ENCODE data around the gene UTS2R. TPM values are rescaled to one million over a fixed set of nuclear protein-coding genes. Genes with fewer than 3 reads are reported as not detected.

Gene UTS2R
- not detected for total RNA-seq
- not detected for polyA plus RNA-seq (2013, experiment 1 of 2)
- 0.15 TPM for polyA plus RNA-seq (2013, experiment 2 of 2)
- total RNA-seq = 0 to 0.24 (median 0) reads per million in 172 experiments

DNA sequence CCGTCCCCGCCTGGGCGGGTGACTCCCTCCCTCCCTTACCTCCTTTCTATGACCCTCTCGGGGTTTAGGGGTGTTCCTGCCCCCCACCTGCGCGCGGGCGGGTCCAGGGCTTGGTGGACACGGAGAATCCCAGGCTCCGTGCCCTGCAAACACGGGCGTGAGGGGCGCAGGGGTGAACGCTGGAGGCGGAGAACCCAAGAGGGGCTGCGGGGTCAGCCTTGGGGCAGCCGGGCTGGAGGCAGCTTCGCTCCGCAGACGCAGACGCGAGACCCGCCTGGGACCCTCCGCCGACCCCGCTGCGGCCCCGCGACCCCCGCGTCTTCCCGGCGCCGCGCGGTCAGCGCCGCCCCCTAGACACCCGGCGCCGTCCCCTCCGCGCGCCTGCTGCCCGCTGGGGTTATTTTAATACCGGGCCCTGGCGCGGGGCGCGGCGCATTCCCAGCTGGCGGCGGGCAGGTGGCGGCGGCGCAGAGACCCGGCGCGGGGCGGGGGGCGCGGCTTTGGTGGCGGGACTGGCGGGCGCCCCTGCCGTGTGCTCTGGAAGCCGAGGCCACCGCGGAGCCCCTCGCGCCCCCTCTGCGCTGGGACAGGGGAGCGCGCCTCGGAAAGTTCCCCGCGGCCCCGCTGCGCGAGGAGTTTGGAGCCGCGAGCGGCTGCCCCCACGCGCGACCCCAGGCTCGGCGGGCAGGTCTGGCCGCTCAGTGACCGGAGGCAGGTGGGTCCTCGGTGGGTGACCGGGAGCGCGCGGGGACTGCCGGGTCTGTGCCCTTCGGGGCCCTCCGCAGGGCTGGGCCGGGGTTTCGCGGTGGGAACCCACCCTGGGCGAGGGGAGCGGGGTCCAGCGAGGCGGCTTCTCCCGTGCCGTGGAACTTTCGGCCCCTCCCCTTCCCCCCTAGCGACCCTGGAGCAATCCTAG lies at the start of gene UTS2R:
UTS2R (plus strand) TSS at position 433 of the 916 bp plus-strand sequence. CDS start 2,560 bp downstream, outside the sequence.
- intact Hi-C loops (cut with DNase I, micrococcal nuclease) = no loop called here
- ATAC-seq (ENCODE audit: poor library complexity) (no peak), DNase-seq (no peak)
- POLR2A ChIA-PET = no interaction called here
- H3K27me3 ChIP-seq (ENCODE audit: control insufficient read depth in 1 of 2, insufficient read depth in 2 of 2, low read length in 2 of 2) = peaks cover 44 to 46% of the 10 kb centered on the region in 2 experiments
- H3K27ac ChIP-seq (ENCODE audit: low read depth in 1 of 2, low read length in 2 of 2) = no peak within 1 kb of the TSS
- TF ChIP-seq, protein P1, sequence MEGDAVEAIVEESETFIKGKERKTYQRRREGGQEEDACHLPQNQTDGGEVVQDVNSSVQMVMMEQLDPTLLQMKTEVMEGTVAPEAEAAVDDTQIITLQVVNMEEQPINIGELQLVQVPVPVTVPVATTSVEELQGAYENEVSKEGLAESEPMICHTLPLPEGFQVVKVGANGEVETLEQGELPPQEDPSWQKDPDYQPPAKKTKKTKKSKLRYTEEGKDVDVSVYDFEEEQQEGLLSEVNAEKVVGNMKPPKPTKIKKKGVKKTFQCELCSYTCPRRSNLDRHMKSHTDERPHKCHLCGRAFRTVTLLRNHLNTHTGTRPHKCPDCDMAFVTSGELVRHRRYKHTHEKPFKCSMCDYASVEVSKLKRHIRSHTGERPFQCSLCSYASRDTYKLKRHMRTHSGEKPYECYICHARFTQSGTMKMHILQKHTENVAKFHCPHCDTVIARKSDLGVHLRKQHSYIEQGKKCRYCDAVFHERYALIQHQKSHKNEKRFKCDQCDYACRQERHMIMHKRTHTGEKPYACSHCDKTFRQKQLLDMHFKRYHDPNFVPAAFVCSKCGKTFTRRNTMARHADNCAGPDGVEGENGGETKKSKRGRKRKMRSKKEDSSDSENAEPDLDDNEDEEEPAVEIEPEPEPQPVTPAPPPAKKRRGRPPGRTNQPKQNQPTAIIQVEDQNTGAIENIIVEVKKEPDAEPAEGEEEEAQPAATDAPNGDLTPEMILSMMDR (IDR thresholded peaks at IDR 0.05) = no peak
- H3K4me1 ChIP-seq (ENCODE audit: insufficient read depth, low read length) = peaks cover 22% of the 10 kb centered on the region
- no peak within 1 kb of the TSS for H3K27ac Mint-ChIP-seq
- no peaks in the 10 kb centered on the region for H3K9me3 Mint-ChIP-seq
- peak within 1 kb of the TSS; percentile 42 for H3K4me3 Mint-ChIP-seq
- peaks cover 0 to 24% of the 10 kb centered on the region in 2 experiments for H3K9me3 ChIP-seq (ENCODE audit: control insufficient read depth in 1 of 2, insufficient read depth in 1 of 2, low read length in 2 of 2)
- H3K36me3 ChIP-seq (ENCODE audit: insufficient read depth, low read length) = no peaks in the 10 kb centered on the region
- CTCF ChIA-PET = interaction anchor here (1.0 kb wide), 1 partner anchor 334 kb away, joined by 3 read pairs; the partner anchor contains the start of gene DCXR
- H3K36me3 Mint-ChIP-seq (ENCODE audit: low read depth) = no peaks in the 10 kb centered on the region
- peaks cover 10% of the 10 kb centered on the region for H3K4me1 Mint-ChIP-seq (ENCODE audit: low read depth)
- H3K27me3 Mint-ChIP-seq = peaks cover 56% of the 10 kb centered on the region
- peak within 1 kb of the TSS; percentile 45 for H3K4me3 ChIP-seq (ENCODE audit: low read length)

DNA sequence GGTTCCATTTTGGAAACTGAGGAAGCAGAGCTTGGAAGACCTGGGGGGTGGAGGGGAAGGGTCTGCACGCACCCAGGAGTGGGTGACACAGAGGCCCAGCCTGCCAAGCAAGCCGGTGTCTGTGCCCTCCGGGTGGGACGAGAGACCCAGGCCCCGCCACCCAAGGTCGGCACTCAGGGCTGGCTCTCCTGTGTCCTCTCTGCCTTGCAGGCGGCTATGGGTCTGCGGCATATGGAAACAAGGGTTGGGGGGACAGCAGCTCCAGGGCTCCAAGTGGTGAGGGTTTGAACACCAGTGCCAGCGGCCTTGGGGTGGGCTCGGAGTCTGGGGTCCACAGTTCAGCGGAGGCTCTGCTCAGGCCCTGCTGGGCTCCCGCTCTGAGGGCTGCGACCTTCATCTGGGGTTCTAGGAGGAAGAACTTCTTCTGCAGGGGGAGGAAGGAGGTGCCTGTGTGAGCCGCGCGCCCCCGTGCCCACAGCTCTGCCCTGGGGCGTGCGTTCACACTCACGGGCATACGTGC lies 49.6 kb upstream of the UTS2R start:
- peak in 3 of 14 experiments; percentile 36 to 48 (median 37) for DNase-seq
- POLR2A ChIA-PET = interaction anchor here (0.8 to 2.1 kb wide), 4 partner anchors 20 to 121 kb away, joined by 3 to 17 read pairs (median 6); no protein-coding TSS in a partner anchor

More for the DNA sequence above, 49.6 kb upstream of the UTS2R start:
- Histone ChIP-seq H3K36me3 (ENCODE audit: insufficient read depth, low read length) (no peaks in the 10 kb centered on the region), H3K4me3 (ENCODE audit: low read length) (no peak overlapping the region), H3K9me3 (ENCODE audit: control insufficient read depth in 1 of 2, insufficient read depth in 1 of 2, low read length in 2 of 2) (peaks cover 0 to 17% of the 10 kb centered on the region in 2 experiments), H3K27me3 (ENCODE audit: control insufficient read depth in 1 of 2, insufficient read depth in 2 of 2, low read length in 2 of 2) (no peaks in the 10 kb centered on the region), H3K4me1 (ENCODE audit: insufficient read depth, low read length) (peaks cover 51% of the 10 kb centered on the region), H3K27ac (ENCODE audit: low read depth in 1 of 2, low read length in 2 of 2) (no peak overlapping the region)
- Mint-ChIP-seq H3K27me3 (no peaks in the 10 kb centered on the region), H3K4me3 (peak overlapping the region; percentile 67), H3K36me3 (ENCODE audit: low read depth) (no peaks in the 10 kb centered on the region), H3K4me1 (ENCODE audit: low read depth) (peaks cover 26% of the 10 kb centered on the region), H3K27ac (peak overlapping the region; percentile 90), H3K9me3 (no peaks in the 10 kb centered on the region)
- ATAC-seq (ENCODE audit: poor library complexity) = no peak
- TF ChIP-seq, protein P1 (IDR thresholded peaks at IDR 0.05) = no peak
- intact Hi-C loops (cut with DNase I, micrococcal nuclease) = loop anchor here (1.0 to 5.0 kb wide), 8 partner anchors 22 to 292 kb away; no protein-coding TSS in a partner anchor
- CTCF ChIA-PET = interaction anchor here (1.2 to 1.7 kb wide), 3 partner anchors 37 to 80 kb away, joined by 3 to 6 read pairs (median 4); no protein-coding TSS in a partner anchor

All from CD4-positive, alpha-beta T cell (primary cell).